Measurements from ENCODE around the gene KDM4F. TPM values are rescaled to one million over a fixed set of nuclear protein-coding genes. Genes with fewer than 3 reads are reported as not detected.

The KDM4F gene
- polyA plus RNA-seq, 6 donors from 2014 or later = not detected

Other genes with a start within 250 kb of the KDM4F start
- 10 to 100 TPM; 42.0 to 68.2 (median 56.8) TPM for gene CWC15, start 75.9 kb upstream of the KDM4F start, polyA plus RNA-seq (ENCODE audit: low read depth in 6 of 6)
- 1 to 10 TPM in 4 of 6 donors, under 1 TPM in 2; 0.24 to 3.8 (median 1.4) TPM for gene KDM4D, start 75.7 kb upstream of the KDM4F start, polyA plus RNA-seq (ENCODE audit: low read depth in 6 of 6)
- gene KDM4E, start 24.2 kb upstream of the KDM4F start, polyA plus RNA-seq (ENCODE audit: low read depth in 6 of 6) = not detected
- gene SRSF8, start 17.5 kb downstream of the KDM4F start, polyA plus RNA-seq (ENCODE audit: low read depth in 6 of 6) = 100 to 1,000 TPM in 5 of 6 donors, 10 to 100 TPM in 1; 93.9 to 128 (median 108) TPM
- 10 to 100 TPM in 5 of 6 donors, 1 to 10 TPM in 1; 3.8 to 25.1 (median 21.7) TPM for gene ENDOD1, start 40.4 kb downstream of the KDM4F start, polyA plus RNA-seq (ENCODE audit: low read depth in 6 of 6)
- gene SESN3, start 181.8 kb downstream of the KDM4F start, polyA plus RNA-seq (ENCODE audit: low read depth in 6 of 6) = 1 to 10 TPM; 2.1 to 3.4 (median 2.6) TPM